Esophagus muscularis mucosa (tissue), 4 donors: Measurements from ENCODE around the gene VCL. TPM values are rescaled to one million over a fixed set of nuclear protein-coding genes. Genes with fewer than 3 reads are reported as not detected.
"Not testable (repeated sequence)": the region's sequence is repeated elsewhere in the genome, so short reads cannot be mapped to it uniquely, and the experiment has no call there.

Experiments used
- DNase-seq: peaks from one replicate; pipeline ENCODE4 v3.0.0-alpha.2; 2017; ENCODE audit errors: extremely low spot score
- H3K27ac ChIP-seq, 4 donors: fragments of 200-600 bp; sonication (generic); replicated peaks in 1 of 4; 1 replicate in 3 of 4; 2 replicates in 1 of 4; pipeline ENCODE4 v1.5.1; 2016 to 2019; ENCODE audit warnings: mild to moderate bottlenecking in 1 of 4
- H3K27me3 ChIP-seq, 4 donors: fragments of 200-600 bp; sonication (generic); one replicate each; pipeline versions ENCODE4 v1.5.1 to v1.6.0; 2016 to 2019
- H3K36me3 ChIP-seq, 4 donors: fragments of 200-600 bp; sonication (generic); one replicate each; pipeline ENCODE4 v1.5.1; 2016 to 2019
- H3K4me1 ChIP-seq, 4 donors: fragments of 200-600 bp; sonication (generic); one replicate each; pipeline ENCODE4 v1.5.1; 2016 to 2019
- H3K4me3 ChIP-seq, 4 donors: fragments of 200-600 bp; sonication (generic); 1 replicate in 2 of 4; 2 replicates in 2 of 4; pipeline ENCODE4 v1.5.1; 2016 to 2019; ENCODE audit warnings: mild to moderate bottlenecking in 4 of 4, moderate library complexity in 1 of 4
- H3K9me3 ChIP-seq, 4 donors: fragments of 200-600 bp; sonication (generic); 1 replicate in 3 of 4; 2 replicates in 1 of 4; pipeline ENCODE4 v1.5.1; 2016 to 2019
- CTCF ChIP-seq, 3 experiments: fragments of 200-600 bp in 2 of 3; fragments of 450-650 bp in 1 of 3; sonication (generic) in 2 of 3; IDR thresholded peaks; one replicate each; pipeline ENCODE4 v1.5.1; 2017 to 2019; ENCODE audit warnings: antibody characterized with exemption in 3 of 3, mild to moderate bottlenecking in 2 of 3, moderate library complexity in 1 of 3
- EP300 ChIP-seq: sonication (generic); formaldehyde crosslinking; IDR thresholded peaks from one replicate; pipeline ENCODE4 v1.6.1; 2017; ENCODE audit warnings: antibody characterized with exemption
- POLR2A ChIP-seq: fragments of 450-650 bp; IDR thresholded peaks from one replicate; pipeline ENCODE4 v1.6.1; 2017; ENCODE audit warnings: antibody characterized with exemption, moderate library complexity, mild to moderate bottlenecking, low read depth
- POLR2AphosphoS5 ChIP-seq, 2 donors: sonication (generic); formaldehyde crosslinking; IDR thresholded peaks; one replicate each; pipeline ENCODE4 v1.6.1; 2017; ENCODE audit warnings: antibody characterized with exemption in 2 of 2
- WGBS: methylation state at CpG from one replicate; pipeline ENCODE4 v1.1.5; 2018; 5-methylcytosine and 5-hydroxymethylcytosine counted together
- intact Hi-C: fragments of 100-400 bp; cut with DNase I; formaldehyde crosslinking; loops from one replicate; pipeline ENCODE4 v1.15.1; 2023
- total RNA-seq, 4 donors: library from RNA; depleted of rRNA; stranded (reverse); fragments of >200 nt; gene quantifications; one replicate each; pipeline versions ENCODE4 v1.1.0 to v1.2.1, GENCODE V29; 2016

Gene VCL
- total RNA-seq, 4 donors from 2014 or later, result 412 to 555 (median 448) TPM

GRCh38 chr10:74061104-74061503 lies 63.2 kb downstream of the VCL start:
- no peak for DNase-seq
- Histone ChIP-seq H3K4me1 (peaks cover 35 to 66% (median 54%) of the 10 kb centered on the region in 4 donors), H3K36me3 (peaks cover 0 to 32% (median 20%) of the 10 kb centered on the region in 4 donors), H3K27me3 (no peaks in the 10 kb centered on the region), H3K9me3 (no peaks in the 10 kb centered on the region), H3K27ac (peak overlapping the region in 1 of 4 donors; percentile 13), H3K4me3 (no peak overlapping the region)
- intact Hi-C loops, result no loop called here
- TF ChIP-seq POLR2AphosphoS5 (IDR thresholded peaks at IDR 0.05), result no peak
- TF ChIP-seq CTCF (IDR thresholded peaks at IDR 0.05), result no peak
- no peak for TF ChIP-seq POLR2A
- TF ChIP-seq EP300, result no peak

GRCh38 chr10:74061978-74062377 lies 64.1 kb downstream of the VCL start:
- intact Hi-C loops, result not testable (repeated sequence)

GRCh38 chr10:74063256-74063655 lies 65.3 kb downstream of the VCL start:
- intact Hi-C loops, result no loop called here
- H3K27ac ChIP-seq, result no peak overlapping the region
- peaks cover 0 to 32% (median 20%) of the 10 kb centered on the region in 4 donors for H3K36me3 ChIP-seq
- no peak for TF ChIP-seq EP300
- TF ChIP-seq POLR2A, result no peak
- no peak for TF ChIP-seq CTCF (IDR thresholded peaks at IDR 0.05)
- no peak for TF ChIP-seq POLR2AphosphoS5 (IDR thresholded peaks at IDR 0.05)
- no peaks in the 10 kb centered on the region for H3K27me3 ChIP-seq
- H3K4me3 ChIP-seq, result no peak overlapping the region
- no peaks in the 10 kb centered on the region for H3K9me3 ChIP-seq
- no peak for DNase-seq
- H3K4me1 ChIP-seq, result peaks cover 26 to 57% (median 41%) of the 10 kb centered on the region in 4 donors

More at GRCh38 chr10:74061978-74062377, 64.1 kb downstream of the VCL start:
- H3K9me3 ChIP-seq, H3K4me3 ChIP-seq, DNase-seq, H3K27me3 ChIP-seq, H3K27ac ChIP-seq: not testable (repeated sequence)
- peaks cover 0 to 32% (median 20%) of the 10 kb centered on the region in 4 donors for H3K36me3 ChIP-seq
- peaks cover 27 to 58% (median 45%) of the 10 kb centered on the region in 4 donors for H3K4me1 ChIP-seq
- 100% methylated on average over 2 of the region's 2 CpGs for WGBS

GRCh38 chr10:74067373-74068352 lies 69.7 kb downstream of the VCL start:
- H3K4me1 ChIP-seq, result peaks cover 50 to 62% (median 53%) of the 10 kb centered on the region in 4 donors
- H3K27me3 ChIP-seq, result no peaks in the 10 kb centered on the region
- no peak for TF ChIP-seq POLR2A
- TF ChIP-seq POLR2AphosphoS5 (IDR thresholded peaks at IDR 0.05), result no peak
- TF ChIP-seq CTCF (IDR thresholded peaks at IDR 0.05), result no peak
- TF ChIP-seq EP300, result no peak
- no peak for DNase-seq
- no peaks in the 10 kb centered on the region for H3K9me3 ChIP-seq
- H3K4me3 ChIP-seq, result no peak overlapping the region
- peak overlapping the region in 1 of 4 donors; percentile 5 for H3K27ac ChIP-seq
- 48% methylated on average over 4 of the region's 4 CpGs for WGBS
- peaks cover 0 to 41% (median 24%) of the 10 kb centered on the region in 4 donors for H3K36me3 ChIP-seq
- intact Hi-C loops, result no loop called here

GRCh38 chr10:74071157-74071556 lies 73.2 kb downstream of the VCL start:
- intact Hi-C loops, result no loop called here
- Histone ChIP-seq H3K4me1 (peaks cover 58 to 78% (median 64%) of the 10 kb centered on the region in 4 donors), H3K4me3 (no peak overlapping the region), H3K27ac (peak overlapping the region in 3 of 4 donors; percentile 10 to 55 (median 52)), H3K27me3 (no peaks in the 10 kb centered on the region), H3K9me3 (no peaks in the 10 kb centered on the region), H3K36me3 (peaks cover 12 to 46% (median 25%) of the 10 kb centered on the region in 4 donors)
- TF ChIP-seq POLR2AphosphoS5 (IDR thresholded peaks at IDR 0.05), result peak in 1 of 2 donors; percentile 41
- no peak for TF ChIP-seq CTCF (IDR thresholded peaks at IDR 0.05)
- TF ChIP-seq EP300, result no peak
- no peak for TF ChIP-seq POLR2A
- DNase-seq, result no peak
